Heart left ventricle (tissue), 13 donors: ENCODE results near the gene LTF.

Experiments
- POLR2A ChIP-seq, 2 donors: fragments of 450-650 bp; IDR thresholded peaks; one replicate each; pipeline ENCODE4 v1.6.1; 2017; ENCODE audit warnings: antibody characterized with exemption in 2 of 2, mild to moderate bottlenecking in 2 of 2, moderate library complexity in 2 of 2
- TF ChIP-seq, protein P1 (sequence below), 12 donors: fragments of 200-600 bp; sonication (generic) in 4 of 12; IDR thresholded peaks; one replicate each; pipeline versions ENCODE4 v1.5.0 to v1.8.0; 2018 to 2022; ENCODE audit warnings: antibody characterized with exemption in 12 of 12, mild to moderate bottlenecking in 5 of 12
- donor health status: ischemic (EF 13 %, LVEDD 7.1; RV severe dilation, severe dysfunction).
- donor health status: DM: no; HTN: yes; CAD: no.
- donor health status: DM: no; HTN: no; CAD: no.
- donor health status: ischemic (EF 25% LVEDD 6.9; RV normal size, moderate dysfunction).
- donor health status: ischemic (EF 25% LVEDD 5.7; RV mildly dilated, moderate dysfunction).
- donor health status: ischemic (EF 35%, LVEDD 5.7; RV mildly dilated, moderate dysfunction).
- donor health status: nonischemic (EF 11% LVEDD 7.7; RV severe dilation, severe dysfunction).
- donor health status: DM: yes; HTN: yes; CAD: no.
- donor health status: PGD.
- donor health status: ischemic (EF 29% LVEDD 5.4; RV normal size, mild dysfunction).
- donor health status: nonischemic (EF 23%, LVEDD 6.1; RV moderate dilation, normal function).

DNA sequence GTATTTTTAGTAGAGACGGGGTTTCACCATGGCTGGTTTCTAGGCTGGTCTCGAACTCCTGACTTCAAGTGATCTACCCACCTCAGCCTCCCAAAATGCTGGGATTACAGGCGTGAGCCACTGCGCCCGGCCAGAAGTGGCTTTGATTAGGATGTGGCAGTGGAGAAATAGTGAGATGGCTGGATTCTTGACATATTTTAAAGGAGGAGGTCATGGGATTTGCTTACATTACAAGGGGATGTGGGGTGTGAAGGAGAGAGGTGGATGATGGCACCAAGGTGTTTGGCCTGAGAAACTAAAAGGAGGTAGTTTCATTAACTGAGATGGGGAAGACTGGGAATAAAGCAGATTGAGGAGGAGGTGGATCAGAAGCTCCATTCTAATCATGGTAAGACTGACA lies 15.0 kb upstream of the LTF start:
- no peak for TF ChIP-seq POLR2A (IDR thresholded peaks at IDR 0.05)
- TF ChIP-seq, protein P1, sequence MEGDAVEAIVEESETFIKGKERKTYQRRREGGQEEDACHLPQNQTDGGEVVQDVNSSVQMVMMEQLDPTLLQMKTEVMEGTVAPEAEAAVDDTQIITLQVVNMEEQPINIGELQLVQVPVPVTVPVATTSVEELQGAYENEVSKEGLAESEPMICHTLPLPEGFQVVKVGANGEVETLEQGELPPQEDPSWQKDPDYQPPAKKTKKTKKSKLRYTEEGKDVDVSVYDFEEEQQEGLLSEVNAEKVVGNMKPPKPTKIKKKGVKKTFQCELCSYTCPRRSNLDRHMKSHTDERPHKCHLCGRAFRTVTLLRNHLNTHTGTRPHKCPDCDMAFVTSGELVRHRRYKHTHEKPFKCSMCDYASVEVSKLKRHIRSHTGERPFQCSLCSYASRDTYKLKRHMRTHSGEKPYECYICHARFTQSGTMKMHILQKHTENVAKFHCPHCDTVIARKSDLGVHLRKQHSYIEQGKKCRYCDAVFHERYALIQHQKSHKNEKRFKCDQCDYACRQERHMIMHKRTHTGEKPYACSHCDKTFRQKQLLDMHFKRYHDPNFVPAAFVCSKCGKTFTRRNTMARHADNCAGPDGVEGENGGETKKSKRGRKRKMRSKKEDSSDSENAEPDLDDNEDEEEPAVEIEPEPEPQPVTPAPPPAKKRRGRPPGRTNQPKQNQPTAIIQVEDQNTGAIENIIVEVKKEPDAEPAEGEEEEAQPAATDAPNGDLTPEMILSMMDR (IDR thresholded peaks at IDR 0.05), result no peak
